GM10248 (cell line): ENCODE results near the gene C20orf204.

Experiments used
- CTCF ChIA-PET: fragments of 300-600 bp; sonication (Branson Sonifier 250); formaldehyde crosslinking; extraction: SDS; loops from one replicate; lab custom pipeline; 2021; ENCODE audit warnings: antibody characterized with exemption; lab: Yijun Ruan, JAX
- POLR2A ChIA-PET: fragments of 350-650 bp; sonication (Branson Sonifier 250); formaldehyde crosslinking; extraction: SDS; loops from one replicate; lab custom pipeline; 2020; ENCODE audit warnings: antibody characterized with exemption; lab: Yijun Ruan, JAX
- DNase-seq: peaks from one replicate; pipeline ENCODE4 v3.0.0; 2012; ENCODE audit errors: extremely low spot score
- CTCF ChIP-seq: IDR thresholded peaks from 2 replicates; pipeline ENCODE4 v1.5.1; 2012; ENCODE audit warnings: mild to moderate bottlenecking, low read depth; ENCODE audit errors: extremely low read depth, missing control alignments, control extremely low read depth

C20orf204 gene

GRCh38 chr20:64050261-64051032 is 14.5 kb downstream of the C20orf204 start:
- ChIA-PET POLR2A (no interaction called here), CTCF (interaction anchor here (0.8 to 7.8 kb wide), 3 partner anchors 11 to 75 kb away, joined by 3 to 69 read pairs (median 3); partner anchors contain the start of gene PRPF6)
- no peak for DNase-seq
- no peak for TF ChIP-seq CTCF

- DNase-seq: no peak
- CTCF ChIA-PET: interaction anchor here (0.8 to 7.8 kb wide), 2 partner anchors 12 to 74 kb away, joined by 3 to 69 read pairs; no protein-coding TSS in a partner anchor
- no peak for TF ChIP-seq CTCF
- POLR2A ChIA-PET: no interaction called here
Measured at GRCh38 chr20:64051033-64051452, 15.1 kb downstream of the C20orf204 start.

- ChIA-PET CTCF (interaction anchor here (3.5 to 7.8 kb wide), 2 partner anchors 12 to 72 kb away, joined by 12 to 69 read pairs; partner anchors contain the start of genes PRPF6 and SAMD10), POLR2A (no interaction called here)
- TF ChIP-seq CTCF: no peak
- no peak for DNase-seq
Measured at GRCh38 chr20:64051561-64052325, 15.8 kb downstream of the C20orf204 start.

- CTCF ChIA-PET: interaction anchor here (3.5 to 7.8 kb wide), 2 partner anchors 13 to 72 kb away, joined by 12 to 69 read pairs; partner anchors contain the start of genes PRPF6 and SAMD10
- POLR2A ChIA-PET: no interaction called here
- TF ChIP-seq CTCF: no peak
- DNase-seq: no peak
Measured at GRCh38 chr20:64052326-64052722, 16.3 kb downstream of the C20orf204 start.

GRCh38 chr20:64052987-64053840 is 17.2 kb downstream of the C20orf204 start:
- POLR2A ChIA-PET: interaction anchor here (0.5 to 1.2 kb wide), 2 partner anchors 17 to 151 kb away, joined by 3 read pairs; partner anchors contain the start of gene C20orf204
- no peak for TF ChIP-seq CTCF
- no peak for DNase-seq
- CTCF ChIA-PET: interaction anchor here (1.3 to 7.8 kb wide), 7 partner anchors 9 to 73 kb away, joined by 3 to 69 read pairs (median 7); partner anchors contain the start of genes LKAAEAR1, PRPF6, SAMD10 and TCEA2
